Kidney (tissue), 14 donors: ENCODE data around the gene TBCEL. TPM values are rescaled to one million over a fixed set of nuclear protein-coding genes. Genes with fewer than 3 reads are reported as not detected.

ENCODE experiments used
- DNase-seq, 5 donors: peaks; one replicate each; pipeline ENCODE4 v3.0.0-alpha.2; 2013 to 2020
- FAIRE-seq: peaks from 2 replicates; lab custom pipeline; 2012; peaks lifted over from hg19 to GRCh38; lab: Jason Lieb, UNC
- H3K27ac ChIP-seq, 2 donors: one replicate each; pipeline ENCODE4 v1.7.0; 2013; ENCODE audit warnings: low read depth in 2 of 2, low read length in 2 of 2, inconsistent platforms in 1 of 2
- H3K27me3 ChIP-seq: one replicate; pipeline ENCODE4 v1.7.1; 2013; ENCODE audit warnings: low read length, inconsistent platforms; ENCODE audit not compliant: control insufficient read depth, insufficient read depth
- H3K36me3 ChIP-seq, 3 donors: one replicate each; pipeline versions ENCODE4 v1.7.0 to v1.7.1; 2013; ENCODE audit warnings: low read length in 3 of 3, control low read depth in 1 of 3, inconsistent platforms in 1 of 3; ENCODE audit not compliant: insufficient read depth in 3 of 3, control insufficient read depth in 2 of 3
- H3K4me1 ChIP-seq, 3 donors: one replicate each; pipeline versions ENCODE4 v1.7.0 to v1.7.1; 2013; ENCODE audit warnings: low read length in 3 of 3, inconsistent platforms in 1 of 3, low read depth in 1 of 3; ENCODE audit not compliant: control insufficient read depth in 2 of 3, insufficient read depth in 2 of 3
- H3K4me3 ChIP-seq, 3 donors: one replicate each; pipeline versions ENCODE4 v1.7.0 to v1.8.1; 2013; ENCODE audit warnings: low read length in 3 of 3, control low read depth in 1 of 3, inconsistent platforms in 1 of 3
- H3K9ac ChIP-seq, 3 donors: one replicate each; pipeline versions ENCODE4 v1.7.0 to v1.7.1; 2013; ENCODE audit warnings: low read length in 3 of 3, control low read depth in 1 of 3, inconsistent platforms in 1 of 3
- H3K9me3 ChIP-seq, 3 donors: one replicate each; pipeline versions ENCODE4 v1.7.0 to v1.7.1; 2013; ENCODE audit warnings: low read length in 3 of 3, control low read depth in 1 of 3, inconsistent platforms in 1 of 3; ENCODE audit not compliant: control insufficient read depth in 2 of 3, insufficient read depth in 1 of 3
- intact Hi-C: fragments of 100-400 bp; cut with DNase I; formaldehyde crosslinking; loops from one replicate; pipeline ENCODE4 v1.11.1; 2022
- polyA plus RNA-seq: library from polyadenylated mRNA; stranded (reverse); fragments of 350-450 nt; fragmentation: Illumina TruSeq; extraction: RNeasy Lipid Tissue Mini Kit (QIAGEN cat#74804); gene quantifications from one replicate; pipeline ENCODE4 v1.2.3, GENCODE V29; 2014; ENCODE audit warnings: low read depth, low replicate concordance; ENCODE audit not compliant: insufficient read depth
- total RNA-seq: library from RNA; stranded (reverse); fragmentation: NEBNext Ultra II Directional; extraction: Animal tissue kit (Norgen Biotek cat#: 25700); gene quantifications from one replicate; pipeline ENCODE4 v1.2.1, GENCODE V29; 2021
- TF ChIP-seq, protein P1 (sequence below): IDR thresholded peaks from 3 replicates; pipeline ENCODE4 v1.5.1; 2012; ENCODE audit warnings: mild to moderate bottlenecking, moderate library complexity, borderline replicate concordance; ENCODE audit not compliant: insufficient read depth; ENCODE audit errors: extremely low read depth
- donor health status: control.
- donor health status: control.
- donor health status: control.
- donor health status: control.
- donor health status: control.
- donor health status: DM: yes; HTN: yes; CAD: no.
- donor health status: Normal renal cell carcinoma (clear cell type).

The TBCEL gene
- total and polyA plus RNA-seq, 2 donors from 2014 or later = 5.0 to 41.8 TPM

DNA sequence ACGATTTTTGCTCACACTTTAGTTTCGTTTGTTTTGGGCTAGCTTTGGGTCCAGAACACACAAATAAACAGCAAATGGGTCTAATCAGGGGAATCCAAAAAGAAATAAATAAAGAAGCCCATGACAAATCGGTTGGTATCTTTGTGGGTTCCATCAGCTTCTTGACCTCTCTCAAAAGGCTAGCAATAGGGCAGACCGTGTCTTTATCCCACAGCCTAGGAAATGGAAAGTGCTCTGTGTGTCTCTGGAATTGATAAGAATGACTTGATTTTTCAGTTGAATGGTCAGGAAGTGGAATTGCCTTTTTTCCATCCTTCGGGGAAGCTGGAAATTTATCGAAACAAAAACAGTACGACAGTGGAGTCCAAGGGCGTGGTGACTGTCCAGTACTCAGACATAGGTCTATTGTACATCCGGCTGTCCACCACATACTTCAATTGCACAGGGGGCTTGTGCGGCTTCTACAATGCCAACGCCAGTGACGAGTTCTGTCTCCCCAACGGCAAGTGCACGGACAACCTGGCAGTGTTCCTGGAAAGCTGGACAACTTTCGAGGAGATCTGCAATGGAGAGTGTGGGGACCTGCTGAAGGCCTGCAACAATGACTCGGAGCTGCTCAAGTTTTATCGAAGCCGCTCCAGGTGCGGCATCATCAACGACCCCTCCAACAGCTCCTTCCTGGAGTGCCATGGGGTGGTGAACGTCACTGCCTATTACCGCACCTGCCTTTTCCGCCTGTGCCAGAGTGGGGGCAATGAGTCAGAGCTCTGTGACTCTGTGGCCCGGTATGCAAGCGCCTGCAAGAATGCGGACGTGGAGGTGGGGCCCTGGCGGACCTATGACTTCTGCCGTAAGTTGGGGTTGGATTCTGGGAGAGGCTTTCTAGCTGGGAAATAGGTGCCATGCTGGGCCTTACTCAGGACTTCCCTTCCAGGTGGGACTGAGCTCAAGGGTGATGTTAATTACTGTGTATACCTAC is 105.7 kb downstream of the TBCEL start:
- Histone ChIP-seq H3K27ac (no peak overlapping the region), H3K9me3 (no peaks in the 10 kb centered on the region), H3K4me1 (no peaks in the 10 kb centered on the region), H3K9ac (no peak overlapping the region), H3K27me3 (no peaks in the 10 kb centered on the region), H3K36me3 (no peaks in the 10 kb centered on the region), H3K4me3 (no peak overlapping the region)
- intact Hi-C loops = no loop called here
- TF ChIP-seq, protein P1, sequence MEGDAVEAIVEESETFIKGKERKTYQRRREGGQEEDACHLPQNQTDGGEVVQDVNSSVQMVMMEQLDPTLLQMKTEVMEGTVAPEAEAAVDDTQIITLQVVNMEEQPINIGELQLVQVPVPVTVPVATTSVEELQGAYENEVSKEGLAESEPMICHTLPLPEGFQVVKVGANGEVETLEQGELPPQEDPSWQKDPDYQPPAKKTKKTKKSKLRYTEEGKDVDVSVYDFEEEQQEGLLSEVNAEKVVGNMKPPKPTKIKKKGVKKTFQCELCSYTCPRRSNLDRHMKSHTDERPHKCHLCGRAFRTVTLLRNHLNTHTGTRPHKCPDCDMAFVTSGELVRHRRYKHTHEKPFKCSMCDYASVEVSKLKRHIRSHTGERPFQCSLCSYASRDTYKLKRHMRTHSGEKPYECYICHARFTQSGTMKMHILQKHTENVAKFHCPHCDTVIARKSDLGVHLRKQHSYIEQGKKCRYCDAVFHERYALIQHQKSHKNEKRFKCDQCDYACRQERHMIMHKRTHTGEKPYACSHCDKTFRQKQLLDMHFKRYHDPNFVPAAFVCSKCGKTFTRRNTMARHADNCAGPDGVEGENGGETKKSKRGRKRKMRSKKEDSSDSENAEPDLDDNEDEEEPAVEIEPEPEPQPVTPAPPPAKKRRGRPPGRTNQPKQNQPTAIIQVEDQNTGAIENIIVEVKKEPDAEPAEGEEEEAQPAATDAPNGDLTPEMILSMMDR = no peak
- FAIRE-seq = no peak
- DNase-seq = no peak

DNA sequence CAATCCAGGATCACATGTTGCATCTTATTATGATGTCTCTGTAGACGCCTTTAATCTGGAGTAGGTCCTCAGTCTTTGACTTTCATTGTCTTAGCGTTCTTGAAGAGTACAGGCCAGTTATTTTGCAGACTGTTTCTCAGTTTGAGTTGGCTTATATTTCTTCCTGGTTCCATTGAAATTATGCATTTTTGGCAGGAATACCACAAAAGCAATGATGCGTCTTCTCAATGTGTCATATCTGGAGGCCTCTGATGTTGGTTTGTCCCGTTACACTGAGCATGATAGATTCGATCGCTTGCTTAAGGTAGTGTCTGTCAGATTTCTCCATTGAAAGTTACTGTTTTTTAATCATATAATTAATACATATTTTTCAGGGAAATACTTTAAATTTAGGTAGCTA is 107.8 kb downstream of the TBCEL start:
- intact Hi-C loops = no loop called here
- DNase-seq (no peak), FAIRE-seq (no peak)
- no peak overlapping the region for H3K27ac ChIP-seq
- H3K36me3 ChIP-seq = no peaks in the 10 kb centered on the region
- H3K4me1 ChIP-seq = no peaks in the 10 kb centered on the region
- H3K9me3 ChIP-seq = no peaks in the 10 kb centered on the region
- H3K9ac ChIP-seq = no peak overlapping the region
- H3K27me3 ChIP-seq = no peaks in the 10 kb centered on the region
- no peak overlapping the region for H3K4me3 ChIP-seq
- TF ChIP-seq, protein P1 = no peak

DNA sequence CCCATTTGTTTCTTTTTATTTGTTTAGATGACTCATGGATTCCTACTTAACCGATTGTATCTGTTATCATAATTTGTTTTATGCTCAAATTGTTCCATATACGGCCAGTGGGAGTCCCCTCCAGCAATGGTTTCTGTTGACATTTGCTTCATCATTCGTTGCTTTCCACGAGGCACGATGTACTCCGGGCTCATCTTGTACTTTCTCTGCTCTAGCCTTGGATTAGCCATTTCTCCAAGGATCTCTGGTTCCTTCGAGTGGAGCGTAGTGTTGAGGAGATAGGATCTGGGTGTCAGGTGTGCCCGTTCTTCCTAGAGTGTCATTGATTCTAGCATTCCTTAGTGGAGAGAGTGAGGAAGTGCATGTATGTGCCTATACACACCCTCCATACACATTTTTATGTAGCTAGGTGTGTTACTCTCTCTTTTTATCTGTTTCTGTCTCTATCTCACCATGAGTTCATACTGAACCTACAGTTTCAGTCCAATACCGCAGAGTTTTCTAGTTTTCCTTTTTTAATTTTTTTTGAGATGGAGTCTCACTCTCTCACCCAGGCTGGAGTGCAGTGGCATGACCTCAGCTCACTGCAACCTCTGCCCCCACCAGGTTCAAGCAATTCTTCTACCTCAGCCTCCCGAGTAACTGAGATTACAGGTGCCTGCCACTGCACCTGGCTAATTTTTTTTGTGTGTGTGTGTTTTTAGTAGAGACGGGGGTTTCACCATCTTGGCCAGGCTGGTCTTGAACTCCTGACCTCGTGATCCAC is 108.5 kb downstream of the TBCEL start:
- Histone ChIP-seq H3K27ac (no peak overlapping the region), H3K27me3 (no peaks in the 10 kb centered on the region), H3K9ac (no peak overlapping the region), H3K4me3 (no peak overlapping the region), H3K4me1 (no peaks in the 10 kb centered on the region), H3K9me3 (no peaks in the 10 kb centered on the region), H3K36me3 (no peaks in the 10 kb centered on the region)
- TF ChIP-seq, protein P1 = no peak
- FAIRE-seq (no peak), DNase-seq (no peak)
- intact Hi-C loops = no loop called here
